Measurements from ENCODE around the gene ZDHHC20.

ZDHHC20 gene

DNA sequence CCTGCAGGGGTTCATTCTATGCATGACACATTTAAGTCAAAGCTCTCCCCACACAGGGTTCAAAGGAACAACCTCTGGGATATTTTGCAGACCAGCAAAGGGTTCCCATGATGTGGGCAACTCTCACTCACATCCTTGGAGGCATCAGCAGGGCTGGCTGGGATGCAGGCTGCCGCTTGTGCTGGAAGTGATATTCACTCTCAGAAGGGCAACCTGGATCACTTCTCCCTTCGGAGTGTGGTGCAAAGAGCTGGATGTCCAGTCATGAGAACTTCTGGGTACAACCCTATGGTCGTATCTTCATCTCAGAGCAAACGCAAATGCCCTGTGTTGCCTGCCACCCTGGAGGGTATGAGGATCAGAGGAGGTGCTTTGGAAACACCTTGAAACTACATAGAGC is 98.6 kb downstream of the ZDHHC20 start:
- no peak for DNase-seq

DNA sequence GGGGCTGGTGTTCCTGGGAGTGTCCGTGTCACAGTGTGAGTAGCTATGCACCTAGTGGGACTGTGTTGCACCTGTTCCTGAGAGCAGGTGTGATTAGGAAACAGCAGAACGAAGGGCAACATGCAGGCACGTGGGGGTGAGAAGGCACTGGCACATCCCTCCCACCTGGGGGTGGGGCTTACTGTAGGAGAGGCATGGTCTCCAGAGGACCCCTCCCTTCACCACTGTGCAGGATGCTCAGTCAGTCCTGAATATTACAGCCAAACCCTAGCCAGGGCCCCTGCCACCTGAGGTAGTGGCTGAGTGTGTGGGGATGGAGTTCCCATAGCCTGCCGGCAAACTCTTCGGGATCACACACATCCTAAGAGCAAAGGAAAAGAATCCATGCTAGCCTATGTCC is 99.2 kb downstream of the ZDHHC20 start:
- DNase-seq, result no peak

DNA sequence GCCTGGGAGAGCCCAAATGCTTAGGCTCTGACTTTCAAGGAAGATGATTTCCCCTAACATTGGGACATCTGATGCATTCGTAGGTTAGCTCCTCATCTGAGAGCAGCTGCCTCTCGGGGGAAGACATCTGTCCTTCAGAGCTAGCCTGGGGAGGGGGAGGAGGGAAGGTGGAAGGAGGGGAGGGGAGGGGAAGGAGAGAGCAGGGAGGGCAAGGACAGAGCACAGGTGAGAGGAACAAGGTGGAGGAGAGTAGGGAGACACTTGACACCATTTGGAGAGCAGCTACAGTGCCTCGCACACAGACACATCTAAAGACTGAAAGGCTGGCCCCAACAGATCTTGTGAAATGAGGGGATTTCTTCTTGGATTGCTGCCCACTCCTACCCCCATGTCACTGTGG is 103.8 kb downstream of the ZDHHC20 start:
- no peak for DNase-seq

DNA sequence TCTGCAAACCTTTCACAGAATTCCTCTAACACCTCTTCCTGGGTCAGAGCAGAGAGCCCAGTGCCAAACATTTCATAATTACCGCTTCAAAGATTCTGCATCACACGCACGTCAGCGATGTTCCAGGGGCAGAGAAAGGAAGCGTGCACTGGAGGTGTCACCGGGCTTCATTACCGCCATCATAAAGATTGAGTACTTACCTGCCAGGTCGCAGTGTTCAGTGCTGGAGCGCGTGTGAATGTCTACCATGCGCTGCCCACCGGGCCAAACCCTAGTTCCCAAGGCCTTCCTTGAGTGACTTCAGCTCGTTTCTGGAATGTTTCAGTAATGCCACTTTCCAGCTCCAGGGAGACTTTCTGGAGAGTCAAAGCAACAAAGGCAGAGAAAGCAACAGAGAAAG is 104.4 kb downstream of the ZDHHC20 start:
- no peak for DNase-seq

GRCh38 chr13:21348488-21349120 is 110.5 kb downstream of the ZDHHC20 start:
- no peak for DNase-seq

DNA sequence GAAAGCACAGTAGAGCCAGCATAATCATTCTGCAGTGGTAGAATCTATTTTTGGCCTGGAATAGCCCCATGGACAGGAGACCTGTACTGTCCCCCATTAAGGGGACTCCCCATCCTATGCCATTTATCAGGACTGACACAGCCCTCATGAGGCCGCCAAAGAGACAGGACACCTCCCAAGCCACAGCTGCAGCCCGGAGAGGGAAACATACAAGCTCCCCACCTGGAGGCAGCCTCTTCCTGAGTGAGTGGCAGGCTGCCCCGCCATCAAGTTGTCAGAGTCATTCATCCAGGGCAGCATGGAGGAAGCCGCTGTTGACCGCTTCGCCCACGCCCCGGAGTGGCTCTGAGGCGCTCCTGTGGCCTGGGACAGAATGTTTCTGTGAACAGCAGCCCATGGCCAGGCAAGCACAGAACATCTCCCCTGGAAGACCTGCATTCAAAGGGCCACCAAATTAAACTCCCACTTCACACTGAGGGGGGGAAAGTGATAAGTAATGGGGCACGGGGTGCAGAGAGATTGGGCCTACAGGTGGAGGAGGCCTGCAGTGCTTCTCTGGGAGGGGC is 111.3 kb downstream of the ZDHHC20 start:
- no peak for DNase-seq

DNA sequence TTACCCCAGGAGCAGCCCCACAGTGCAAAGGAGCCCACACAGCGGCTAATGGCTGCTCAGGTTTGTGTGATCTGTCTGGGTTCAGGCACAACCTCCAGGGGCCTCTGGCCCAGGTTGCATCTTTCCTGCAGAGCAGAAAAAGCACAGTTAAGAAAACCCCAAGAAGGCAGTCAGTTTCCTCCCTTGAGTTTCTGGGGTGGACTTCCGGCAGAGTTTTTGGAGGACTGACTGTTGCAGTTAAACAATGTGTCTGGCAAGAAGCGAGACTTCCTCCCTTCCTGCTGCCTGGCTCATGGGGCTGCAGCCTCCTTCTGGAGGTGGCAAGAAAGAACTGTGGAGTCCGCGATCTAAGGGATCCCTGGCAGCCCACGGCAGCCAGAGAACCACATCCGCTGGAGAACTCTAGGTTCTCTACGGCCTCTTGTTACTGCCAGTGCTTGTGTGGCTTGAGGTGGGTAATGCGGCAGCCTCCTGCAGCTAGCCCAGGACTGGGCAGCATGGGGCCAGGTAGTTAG is 114.4 kb downstream of the ZDHHC20 start:
- no peak for DNase-seq

DNA sequence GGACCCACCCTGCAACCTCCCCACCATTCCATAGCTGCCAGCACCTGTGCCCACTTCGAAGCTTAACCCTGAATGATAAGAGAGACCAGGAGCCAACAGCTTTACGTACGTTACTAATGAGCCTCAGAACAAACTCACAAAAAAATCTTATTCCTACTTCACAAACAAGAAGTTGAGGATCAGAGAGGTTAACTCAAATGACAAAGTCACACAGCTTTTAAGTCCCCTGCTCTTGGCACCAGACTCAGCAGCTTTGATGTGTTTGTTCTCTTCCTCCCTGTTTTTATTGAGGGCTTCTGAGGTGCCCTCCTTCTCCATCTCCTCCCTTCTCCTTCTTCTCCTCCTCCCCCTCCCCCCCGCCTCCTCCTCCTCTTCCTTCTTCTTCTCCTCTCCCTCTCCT is 115.4 kb downstream of the ZDHHC20 start:
- no peak for DNase-seq

- DNase-seq, result no peak
Observed at GRCh38 chr13:21342699-21343442, 116.2 kb downstream of the ZDHHC20 start.

- DNase-seq, result no peak
Observed at GRCh38 chr13:21341637-21342422, 117.3 kb downstream of the ZDHHC20 start.

GRCh38 chr13:21338639-21339278 is 120.3 kb downstream of the ZDHHC20 start:
- no peak for DNase-seq

DNA sequence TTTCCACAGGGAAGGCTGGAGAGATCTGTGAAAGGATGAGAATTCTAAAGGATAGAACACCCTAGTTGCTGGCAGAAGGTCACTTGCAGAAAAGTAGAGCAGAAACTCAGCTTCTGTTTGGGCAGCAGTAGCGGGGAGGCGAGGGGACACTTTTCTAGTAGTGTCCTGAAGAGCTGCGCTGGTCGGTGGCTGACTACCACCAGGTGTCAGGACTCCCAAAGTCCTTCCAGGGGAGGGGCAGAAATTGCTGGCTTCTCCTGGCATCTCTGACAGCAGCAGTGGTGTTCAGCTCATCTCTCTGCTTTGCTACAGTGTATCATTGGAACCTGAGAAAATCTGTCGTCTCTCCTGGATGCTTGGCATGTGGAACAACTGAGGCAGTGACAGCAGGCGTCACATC is 120.9 kb downstream of the ZDHHC20 start:
- DNase-seq, result no peak

- no peak for DNase-seq
Observed at GRCh38 chr13:21336609-21337349, 122.3 kb downstream of the ZDHHC20 start.

DNA sequence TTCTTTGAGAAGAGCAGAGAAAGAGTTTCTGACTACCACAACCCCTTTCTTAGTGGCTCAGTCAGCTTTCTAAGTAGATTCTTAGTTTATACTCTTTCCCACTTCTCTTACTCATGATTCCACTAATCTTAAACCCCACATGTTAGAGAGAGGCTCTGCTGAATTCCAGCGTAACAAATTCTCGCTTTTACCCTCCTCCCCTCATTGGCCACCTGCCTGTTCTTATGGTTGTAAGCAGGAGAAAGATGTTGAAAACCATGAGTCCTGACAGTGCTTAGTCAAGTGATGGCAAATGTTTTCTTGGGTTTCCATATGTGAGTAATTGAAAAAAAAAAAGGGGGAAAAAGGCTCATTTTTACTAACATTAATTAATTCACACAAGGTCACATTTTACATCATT is 125.9 kb downstream of the ZDHHC20 start:
- DNase-seq, result no peak

DNA sequence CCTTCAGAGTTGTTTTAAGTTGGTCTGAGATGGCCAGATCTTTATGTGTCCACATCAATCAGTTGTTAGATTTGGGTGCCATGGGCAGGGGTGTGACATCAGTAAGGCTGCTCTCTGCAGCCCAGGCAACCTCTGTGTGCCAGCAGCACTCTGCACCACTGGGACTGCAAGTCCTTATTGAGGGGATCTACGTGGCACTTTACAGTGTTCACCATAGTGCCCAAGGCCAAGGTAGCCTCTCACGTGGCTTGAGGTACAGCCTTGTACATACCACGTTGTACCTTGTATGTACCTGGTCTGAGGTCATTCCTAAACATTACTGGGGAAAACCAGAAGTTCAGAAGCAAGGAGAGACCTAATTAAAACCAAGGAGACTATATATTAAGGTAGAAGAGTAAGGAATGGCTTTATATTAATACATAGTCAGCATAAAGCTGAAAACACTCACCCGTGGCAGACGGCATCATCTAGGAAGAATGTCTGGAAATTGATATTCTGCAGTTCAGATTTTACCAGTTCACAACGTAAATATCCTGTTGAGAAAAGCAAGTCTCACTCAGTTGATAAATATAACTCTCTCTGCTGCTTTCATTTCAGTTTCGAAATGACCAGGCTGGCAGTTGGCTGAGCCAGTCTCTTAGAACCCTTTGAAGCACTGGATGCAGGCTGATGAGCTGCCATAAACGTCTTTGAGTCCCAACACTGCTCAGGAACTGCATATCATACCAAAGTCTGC is 128.8 kb downstream of the ZDHHC20 start:
- no peak for DNase-seq

DNA sequence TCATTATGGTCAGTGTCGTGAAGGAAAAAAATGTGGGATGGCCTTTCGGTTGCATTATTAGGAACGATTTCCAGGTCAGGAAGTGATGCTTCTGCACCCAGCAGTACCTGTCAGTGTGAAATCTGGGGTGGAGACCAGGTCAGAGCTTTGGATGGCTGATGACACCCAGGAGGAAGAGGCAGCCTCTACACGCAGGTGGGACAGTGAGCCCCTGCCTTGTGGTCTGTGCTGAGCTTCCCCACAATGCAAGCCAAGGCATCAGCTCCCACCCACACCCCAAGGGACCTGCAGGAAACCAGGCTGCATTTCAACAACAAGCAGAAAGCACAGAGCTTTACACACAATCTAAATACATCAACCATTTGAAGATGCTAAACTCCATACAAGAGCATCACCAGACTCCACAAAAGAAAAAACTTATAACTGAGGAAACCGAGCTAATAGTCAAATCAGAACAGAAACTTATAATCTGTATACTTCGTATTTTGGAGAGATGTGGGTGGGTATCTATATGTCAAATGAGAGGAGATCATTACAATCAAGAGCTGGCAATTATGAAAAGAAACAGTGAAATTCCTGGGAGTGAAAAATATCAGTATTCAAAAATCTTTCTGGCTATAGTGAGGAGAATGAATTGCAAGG is 130.1 kb downstream of the ZDHHC20 start:
- DNase-seq, result no peak

DNA sequence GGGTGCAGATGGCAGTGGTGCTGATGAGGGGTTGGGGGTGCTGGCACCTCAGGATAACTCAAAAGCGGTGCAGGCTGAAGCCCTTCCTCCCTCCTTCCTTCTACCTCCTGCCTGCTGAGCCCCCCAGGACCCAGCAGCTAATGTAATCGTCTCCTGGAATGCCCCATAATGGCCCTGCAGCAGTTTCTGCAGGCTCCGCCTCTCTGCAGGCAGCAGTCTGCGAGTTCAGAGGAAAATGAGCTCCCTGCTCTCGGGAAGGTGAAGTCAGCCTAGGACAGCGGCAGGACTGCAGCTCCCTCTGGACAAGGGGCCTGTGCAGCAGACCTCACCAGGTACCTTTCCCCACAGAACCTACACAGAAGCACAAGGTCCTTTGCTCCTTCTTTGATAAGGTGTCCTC is 130.9 kb downstream of the ZDHHC20 start:
- no peak for DNase-seq

- no peak for DNase-seq
Observed at GRCh38 chr13:21326155-21327031, 132.7 kb downstream of the ZDHHC20 start.

DNA sequence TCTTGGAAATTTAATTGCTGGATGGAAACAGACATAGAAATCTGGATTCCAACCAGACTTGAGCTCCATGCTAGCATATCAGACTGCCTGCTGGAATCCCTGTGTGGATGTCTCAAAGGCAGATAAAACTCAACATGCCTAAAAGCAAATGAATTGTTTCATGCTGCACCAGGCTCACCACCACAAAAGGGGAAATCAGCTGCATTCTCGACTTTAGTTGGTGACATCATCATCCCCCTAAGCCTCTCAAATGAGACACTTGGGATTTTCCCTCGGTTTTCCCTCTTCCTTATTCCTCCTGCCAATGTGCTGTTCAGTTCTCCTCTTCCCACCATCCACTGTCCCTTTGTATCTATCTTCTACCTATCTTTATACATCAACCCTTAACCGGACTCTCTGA is 134.3 kb downstream of the ZDHHC20 start:
- DNase-seq, result no peak

DNA sequence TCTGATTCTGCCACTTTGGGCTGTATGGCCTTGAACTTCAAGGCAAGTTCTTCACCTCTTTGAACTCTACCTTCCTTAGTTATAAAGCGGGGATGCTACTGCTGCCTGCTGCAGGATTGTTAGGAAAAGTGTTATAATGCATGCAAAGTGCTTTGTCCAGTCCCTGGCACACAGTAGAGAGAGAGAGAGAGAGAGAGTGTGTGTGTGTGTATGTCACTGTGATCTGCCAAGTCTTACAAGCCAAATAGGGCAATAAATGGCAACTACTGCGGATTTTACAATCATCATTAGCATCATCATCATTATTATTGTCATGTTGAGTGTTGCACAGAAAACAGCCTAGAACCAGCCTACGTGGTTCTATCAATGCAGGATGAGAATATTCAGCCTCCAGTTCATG is 136.1 kb downstream of the ZDHHC20 start:
- no peak for DNase-seq
